ENCODE data around the gene PERM1.
A peak's percentile ranks its signal among the peaks of the same experiment; 100 is the strongest.
"Not testable (repeated sequence)": the region's sequence is repeated elsewhere in the genome, so short reads cannot be mapped to it uniquely, and the experiment has no call there.

The PERM1 gene

GRCh38 chr1:997993-998744 is 16.3 kb upstream of the PERM1 start:
- DNase-seq (ENCODE audit: low read depth in 2 of 2, low spot score in 1 of 2) = no peak

GRCh38 chr1:997713-997992 is 15.8 kb upstream of the PERM1 start:
- no peak for DNase-seq (ENCODE audit: low read depth in 2 of 2, low spot score in 1 of 2)

- DNase-seq (ENCODE audit: low read depth in 2 of 2, low spot score in 1 of 2) = no peak
Measured at GRCh38 chr1:996851-997712, 15.2 kb upstream of the PERM1 start.

GRCh38 chr1:995665-996633 is 14.1 kb upstream of the PERM1 start:
- no peak for DNase-seq (ENCODE audit: low read depth in 2 of 2, low spot score in 1 of 2)

- not testable (repeated sequence) for DNase-seq (ENCODE audit: low read depth in 2 of 2, low spot score in 1 of 2)
Measured at GRCh38 chr1:994546-994945, 12.7 kb upstream of the PERM1 start.

GRCh38 chr1:993379-993995 is 11.6 kb upstream of the PERM1 start:
- DNase-seq (ENCODE audit: low read depth in 2 of 2, low spot score in 1 of 2) = no peak

- DNase-seq (ENCODE audit: low read depth in 2 of 2, low spot score in 1 of 2) = no peak
Measured at GRCh38 chr1:992362-992761, 10.5 kb upstream of the PERM1 start.

- DNase-seq (ENCODE audit: low read depth in 2 of 2, low spot score in 1 of 2) = no peak
Measured at GRCh38 chr1:991895-992294, 10.0 kb upstream of the PERM1 start.

GRCh38 chr1:991275-991674 is 9.4 kb upstream of the PERM1 start:
- not testable (repeated sequence) for DNase-seq (ENCODE audit: low read depth in 2 of 2, low spot score in 1 of 2)

- not testable (repeated sequence) for DNase-seq (ENCODE audit: low read depth in 2 of 2, low spot score in 1 of 2)
Measured at GRCh38 chr1:988061-988460, 6.2 kb upstream of the PERM1 start.

GRCh38 chr1:985126-985525 is 3.2 kb upstream of the PERM1 start:
- no peak for DNase-seq (ENCODE audit: low read depth in 2 of 2, low spot score in 1 of 2)

- DNase-seq (ENCODE audit: low read depth in 2 of 2, low spot score in 1 of 2) = no peak
Measured at GRCh38 chr1:984476-984814, 2.6 kb upstream of the PERM1 start.

- DNase-seq (ENCODE audit: low read depth in 2 of 2, low spot score in 1 of 2) = peak in 1 of 2 donors; percentile 41
Measured at GRCh38 chr1:983798-984475, 2.0 kb upstream of the PERM1 start.

- no peak for DNase-seq (ENCODE audit: low read depth in 2 of 2, low spot score in 1 of 2)
Measured at GRCh38 chr1:982765-983436, 1.0 kb upstream of the PERM1 start.

GRCh38 chr1:981491-981954 is 370 bp downstream of the PERM1 start:
- DNase-seq (ENCODE audit: low read depth in 2 of 2, low spot score in 1 of 2) = no peak

GRCh38 chr1:980602-981395 is 1.1 kb downstream of the PERM1 start:
- no peak for DNase-seq (ENCODE audit: low read depth in 2 of 2, low spot score in 1 of 2)

GRCh38 chr1:980137-980571 is 1.7 kb downstream of the PERM1 start:
- no peak for DNase-seq (ENCODE audit: low read depth in 2 of 2, low spot score in 1 of 2)

- DNase-seq (ENCODE audit: low read depth in 2 of 2, low spot score in 1 of 2) = no peak
Measured at GRCh38 chr1:979744-980072, 2.2 kb downstream of the PERM1 start.
